GM06990 (cell line): Measurements from ENCODE around the gene ANKRD33B.
"Not testable (repeated sequence)": the region's sequence is repeated elsewhere in the genome, so short reads cannot be mapped to it uniquely, and the experiment has no call there.

Source experiments
- DNase-seq: peaks from one replicate; pipeline ENCODE4 v3.0.0-alpha.2; 2011; ENCODE audit not compliant: insufficient read length; ENCODE audit errors: extremely low read depth
- H3K27me3 ChIP-seq: replicated peaks from 2 replicates; pipeline ENCODE4 v1.6.0; 2011; ENCODE audit warnings: low read length; ENCODE audit not compliant: control insufficient read depth, insufficient read depth
- H3K36me3 ChIP-seq: 2 replicates; pipeline ENCODE4 v1.5.1; 2011; ENCODE audit warnings: low read length; ENCODE audit not compliant: control insufficient read depth, insufficient read depth
- H3K4me3 ChIP-seq: replicated peaks from 2 replicates; pipeline ENCODE4 v1.5.1; 2011; ENCODE audit warnings: low read depth, mild to moderate bottlenecking, control low read depth, low read length
- CTCF ChIP-seq: IDR thresholded peaks from 2 replicates; pipeline ENCODE4 v1.5.1; 2011; ENCODE audit warnings: low read length, control low read depth, mild to moderate bottlenecking, inconsistent platforms; ENCODE audit not compliant: insufficient read depth, poor library complexity, severe bottlenecking

ANKRD33B gene

GRCh38 chr5:10563945-10564837, at the start of gene ANKRD33B:
Gene ANKRD33B (plus strand): TSS chr5:10564070. CDS start chr5:10564468, 398 bp downstream.
- DNase-seq = peak; percentile 88
- no peaks in the 10 kb centered on the region for H3K27me3 ChIP-seq
- no peaks in the 10 kb centered on the region for H3K36me3 ChIP-seq
- peak within 1 kb of the TSS; percentile 97 for H3K4me3 ChIP-seq
- no peak for TF ChIP-seq CTCF

GRCh38 chr5:10514572-10514971, 49.3 kb upstream of the ANKRD33B start:
- not testable (repeated sequence) for H3K27me3 ChIP-seq, H3K36me3 ChIP-seq, H3K4me3 ChIP-seq, DNase-seq

GRCh38 chr5:10515492-10515891, 48.4 kb upstream of the ANKRD33B start:
- DNase-seq = no peak
- Histone ChIP-seq H3K36me3 (no peaks in the 10 kb centered on the region), H3K27me3 (no peaks in the 10 kb centered on the region), H3K4me3 (no peak overlapping the region)
- no peak for TF ChIP-seq CTCF

- no peaks in the 10 kb centered on the region for H3K36me3 ChIP-seq
- no peak for DNase-seq
- no peaks in the 10 kb centered on the region for H3K27me3 ChIP-seq
- no peak overlapping the region for H3K4me3 ChIP-seq
- no peak for TF ChIP-seq CTCF
Observed at GRCh38 chr5:10518347-10518746, 45.5 kb upstream of the ANKRD33B start.

GRCh38 chr5:10519729-10520128, 44.1 kb upstream of the ANKRD33B start:
- H3K27me3 ChIP-seq = no peaks in the 10 kb centered on the region
- TF ChIP-seq CTCF = no peak
- H3K4me3 ChIP-seq = no peak overlapping the region
- H3K36me3 ChIP-seq = no peaks in the 10 kb centered on the region
- no peak for DNase-seq

GRCh38 chr5:10520706-10521105, 43.2 kb upstream of the ANKRD33B start:
- Histone ChIP-seq H3K36me3 (no peaks in the 10 kb centered on the region), H3K4me3 (no peak overlapping the region), H3K27me3 (no peaks in the 10 kb centered on the region)
- no peak for TF ChIP-seq CTCF
- no peak for DNase-seq
